Mesangial cell (primary cell): ENCODE data around the gene HORMAD1. TPM values are rescaled to one million over a fixed set of nuclear protein-coding genes. Genes with fewer than 3 reads are reported as not detected.

Experiments used
- total RNA-seq: library from RNA; depleted of rRNA; stranded (reverse); fragments of >200 nt; gene quantifications from 2 replicates; pipeline ENCODE4 v1.2.3, GENCODE V29; 2015

Gene HORMAD1
- total RNA-seq = not detected in 2 replicates

GRCh38 chr1:150720703-150721102, at the start of gene HORMAD1:
Gene HORMAD1 (minus strand): TSS chr1:150720895. CDS start chr1:150719505, 1,390 bp downstream.

DNA sequence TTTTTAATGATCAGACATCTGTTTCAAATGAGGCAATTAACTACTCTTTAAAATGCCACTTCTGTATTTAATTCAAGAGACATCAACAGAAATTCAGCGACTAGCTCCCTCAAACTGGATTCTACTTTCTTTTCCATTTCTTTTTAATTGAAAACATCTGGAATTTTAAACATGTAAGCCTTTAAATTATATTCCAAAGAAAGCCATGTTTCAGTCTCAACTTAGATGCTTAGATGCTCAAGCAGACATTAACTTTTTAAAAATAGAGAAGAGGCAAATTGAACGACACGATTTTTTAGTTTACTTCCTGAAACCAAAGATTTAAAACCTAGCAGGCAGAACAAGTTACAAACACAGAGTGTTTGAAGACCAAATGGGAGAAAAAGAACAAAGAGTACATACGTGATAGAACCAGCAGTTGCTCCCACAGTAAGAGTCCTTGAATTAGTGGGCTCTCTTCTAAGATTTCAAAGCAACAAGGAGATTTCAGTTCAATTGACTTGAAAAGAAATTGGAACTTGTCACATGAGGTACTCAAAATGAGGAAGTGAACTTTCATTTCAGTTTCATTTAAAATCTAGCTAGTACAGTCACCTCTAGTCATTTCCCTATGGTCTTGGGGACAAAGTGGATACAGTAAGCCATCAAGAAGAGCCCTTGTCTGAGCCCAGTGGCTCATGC, 44.7 kb upstream of the HORMAD1 start, which contains the start of gene CTSS:
CTSS (minus strand) TSS at position 483 of the 681 bp plus-strand sequence. CDS start 1,015 bp downstream, outside the sequence.

DNA sequence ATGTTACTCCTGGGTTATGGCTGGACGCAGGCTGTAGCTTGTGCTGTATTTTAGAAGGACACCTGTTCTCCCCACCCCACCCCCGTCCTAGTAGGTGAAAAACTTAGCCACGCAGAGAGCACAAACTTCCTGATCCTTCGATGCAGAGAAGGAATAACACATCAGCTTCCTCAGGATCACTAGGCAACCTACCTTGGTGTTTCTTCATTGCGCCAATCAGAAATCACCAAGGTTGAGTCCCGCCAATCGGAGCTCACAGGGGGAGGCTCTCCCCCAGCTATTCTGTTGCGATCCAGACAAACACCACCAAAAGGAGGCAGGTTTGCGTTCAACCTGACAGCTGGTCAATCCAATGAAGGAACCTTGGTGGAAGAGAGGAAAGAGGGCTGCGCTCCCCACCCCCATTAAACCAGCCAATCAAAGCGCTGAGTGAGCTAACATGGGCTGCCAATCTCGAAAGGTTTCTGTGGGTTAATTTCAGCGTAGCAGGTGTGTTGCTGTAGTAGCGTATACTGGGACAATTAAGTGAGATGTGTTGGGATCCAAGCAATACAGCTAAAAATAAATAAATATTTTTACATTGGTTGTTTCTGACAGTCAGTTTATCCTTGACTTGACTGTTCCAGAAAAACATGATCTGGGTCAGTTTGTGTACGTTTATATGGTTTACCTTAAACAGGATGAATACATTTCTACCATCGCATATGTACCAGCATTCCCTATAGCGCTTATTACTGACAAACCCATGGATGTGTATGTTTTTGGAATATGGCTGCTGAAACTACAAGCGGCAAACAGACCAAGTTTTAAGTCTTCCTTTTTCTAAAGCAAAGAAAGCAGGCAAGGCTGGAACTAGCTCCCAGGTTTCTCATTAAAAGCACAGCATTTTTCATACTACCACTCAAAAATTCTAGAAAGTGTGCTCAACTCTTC, 23.4 kb downstream of the HORMAD1 start, which contains the start of gene GOLPH3L:
GOLPH3L (minus strand) TSS at position 160 of the 933 bp plus-strand sequence. CDS start 2,316 bp downstream, outside the sequence.

Other genes with a start within 250 kb of the HORMAD1 start
- gene TARS2, start 233.5 kb downstream of the HORMAD1 start, total RNA-seq = 20.5 and 20.7 TPM in 2 replicates
- gene ECM1, start 212.8 kb downstream of the HORMAD1 start, total RNA-seq = 9.1 and 20.5 TPM in 2 replicates
- 0.49 TPM in 1 of 2 replicates, not detected in the other for gene FALEC, start 205.1 kb downstream of the HORMAD1 start, total RNA-seq
- gene ADAMTSL4, start 171.5 kb downstream of the HORMAD1 start, total RNA-seq = 0.98 and 5.8 TPM in 2 replicates
- 111 and 146 TPM in 2 replicates for gene MCL1, start 141.3 kb downstream of the HORMAD1 start, total RNA-seq
- gene ENSA, start 91.3 kb downstream of the HORMAD1 start, total RNA-seq = 83.4 and 138 TPM in 2 replicates
- 13.2 and 13.5 TPM in 2 replicates for gene GOLPH3L, start 23.7 kb downstream of the HORMAD1 start, total RNA-seq
- under 0.01 and 0.33 TPM in 2 replicates for gene CTSS, start 44.9 kb upstream of the HORMAD1 start, total RNA-seq
- 2.0 and 8.2 TPM in 2 replicates for gene CTSK, start 87.4 kb upstream of the HORMAD1 start, total RNA-seq
- gene ARNT, start 155.7 kb upstream of the HORMAD1 start, total RNA-seq = 15.0 and 27.9 TPM in 2 replicates
- not detected in 2 replicates for gene CTXND2, start 166.2 kb upstream of the HORMAD1 start, total RNA-seq
- 20.9 and 30.4 TPM in 2 replicates for gene SETDB1, start 205.5 kb upstream of the HORMAD1 start, total RNA-seq